Breast epithelium (tissue), 4 donors: Measurements from ENCODE around the gene GCNT2. TPM values are rescaled to one million over a fixed set of nuclear protein-coding genes. Genes with fewer than 3 reads are reported as not detected.
"Not testable (repeated sequence)": the region's sequence is repeated elsewhere in the genome, so short reads cannot be mapped to it uniquely, and the experiment has no call there.

Source experiments
- DNase-seq, 2 donors: peaks; one replicate each; pipeline ENCODE4 v3.0.0-alpha.2; 2019; ENCODE audit warnings: low spot score in 2 of 2
- H3K27ac ChIP-seq, 2 donors: fragments of 200-600 bp; sonication (generic) in 1 of 2; one replicate each; pipeline ENCODE4 v1.5.1; 2016 to 2019; ENCODE audit warnings: mild to moderate bottlenecking in 1 of 2
- H3K27me3 ChIP-seq, 2 donors: fragments of 200-600 bp; sonication (generic) in 1 of 2; one replicate each; pipeline versions ENCODE4 v1.5.1 to v1.6.0; 2017 to 2019; ENCODE audit warnings: control low read depth in 1 of 2, mild to moderate bottlenecking in 1 of 2
- H3K36me3 ChIP-seq: fragments of 200-600 bp; one replicate; pipeline ENCODE4 v1.5.1; 2019
- H3K4me1 ChIP-seq, 2 donors: fragments of 200-600 bp; sonication (generic); one replicate each; pipeline ENCODE4 v1.5.1; 2016 to 2019; ENCODE audit warnings: control low read depth in 1 of 2
- H3K4me3 ChIP-seq, 3 donors: fragments of 200-600 bp; sonication (generic); 1 replicate in 2 of 3; 2 replicates in 1 of 3; pipeline ENCODE4 v1.5.1; 2016 to 2019; ENCODE audit warnings: mild to moderate bottlenecking in 3 of 3, moderate library complexity in 2 of 3
- H3K9me3 ChIP-seq, 2 donors: fragments of 200-600 bp; sonication (generic) in 1 of 2; one replicate each; pipeline ENCODE4 v1.5.1; 2016 to 2019; ENCODE audit warnings: control low read depth in 1 of 2
- CTCF ChIP-seq, 3 donors: fragments of 450-650 bp; IDR thresholded peaks; one replicate each; pipeline ENCODE4 v1.5.1; 2016 to 2017; ENCODE audit warnings: antibody characterized with exemption in 3 of 3, mild to moderate bottlenecking in 3 of 3, moderate library complexity in 3 of 3
- POLR2A ChIP-seq: fragments of 450-650 bp; IDR thresholded peaks from one replicate; pipeline ENCODE4 v1.6.1; 2016; ENCODE audit warnings: antibody characterized with exemption, mild to moderate bottlenecking, moderate library complexity
- POLR2AphosphoS5 ChIP-seq, 3 donors: sonication (generic); formaldehyde crosslinking; IDR thresholded peaks; one replicate each; pipeline ENCODE4 v1.6.1; 2017; ENCODE audit warnings: antibody characterized with exemption in 3 of 3
- intact Hi-C: fragments of 100-400 bp; cut with DNase I; formaldehyde crosslinking; loops from one replicate; pipeline ENCODE4 v1.15.1; 2023; ENCODE audit warnings: low total_unique reads
- total RNA-seq, 3 donors: library from RNA; depleted of rRNA; stranded (reverse); fragments of >200 nt; gene quantifications; one replicate each; pipeline ENCODE4 v1.1.0, GENCODE V29; 2016

The GCNT2 gene
- total RNA-seq, 3 donors from 2014 or later: 1.4 to 22.0 (median 13.4) TPM

- Histone ChIP-seq H3K36me3 (no peaks in the 10 kb centered on the region), H3K9me3 (no peaks in the 10 kb centered on the region), H3K4me3 (no peak overlapping the region), H3K27ac (no peak overlapping the region), H3K4me1 (no peaks in the 10 kb centered on the region), H3K27me3 (no peaks in the 10 kb centered on the region)
- TF ChIP-seq CTCF (IDR thresholded peaks at IDR 0.05): no peak
- no peak for TF ChIP-seq POLR2AphosphoS5 (IDR thresholded peaks at IDR 0.05)
- TF ChIP-seq POLR2A: no peak
- intact Hi-C loops: no loop called here
- DNase-seq: no peak
Observed at GRCh38 chr6:10655508-10656055, 134.4 kb downstream of the GCNT2 start.

GRCh38 chr6:10658910-10659698 is 138.0 kb downstream of the GCNT2 start:
- H3K27ac ChIP-seq: no peak overlapping the region
- peak overlapping the region in 2 of 3 donors; percentile 37 for H3K4me3 ChIP-seq
- H3K4me1 ChIP-seq: no peaks in the 10 kb centered on the region
- intact Hi-C loops: no loop called here
- no peak for DNase-seq
- TF ChIP-seq POLR2A: no peak
- TF ChIP-seq POLR2AphosphoS5 (IDR thresholded peaks at IDR 0.05): no peak
- no peak for TF ChIP-seq CTCF (IDR thresholded peaks at IDR 0.05)
- H3K9me3 ChIP-seq: no peaks in the 10 kb centered on the region
- no peaks in the 10 kb centered on the region for H3K36me3 ChIP-seq
- H3K27me3 ChIP-seq: no peaks in the 10 kb centered on the region

- Histone ChIP-seq H3K36me3 (no peaks in the 10 kb centered on the region), H3K27me3 (no peaks in the 10 kb centered on the region), H3K9me3 (peaks cover 0 to 4% of the 10 kb centered on the region in 2 donors), H3K4me1 (no peaks in the 10 kb centered on the region), H3K27ac (no peak overlapping the region), H3K4me3 (peak overlapping the region in 2 of 3 donors; percentile 37)
- intact Hi-C loops: no loop called here
- no peak for TF ChIP-seq POLR2A
- no peak for TF ChIP-seq CTCF (IDR thresholded peaks at IDR 0.05)
- TF ChIP-seq POLR2AphosphoS5 (IDR thresholded peaks at IDR 0.05): no peak
- DNase-seq: no peak
Observed at GRCh38 chr6:10659699-10660348, 138.7 kb downstream of the GCNT2 start.

- H3K4me1 ChIP-seq, DNase-seq, H3K27me3 ChIP-seq, H3K9me3 ChIP-seq, H3K27ac ChIP-seq, H3K36me3 ChIP-seq, intact Hi-C loops: not testable (repeated sequence)
- H3K4me3 ChIP-seq: peak overlapping the region in 1 of 3 donors; percentile 37
Observed at GRCh38 chr6:10660431-10661191, 139.5 kb downstream of the GCNT2 start.

- Histone ChIP-seq H3K4me1 (no peaks in the 10 kb centered on the region), H3K36me3 (no peaks in the 10 kb centered on the region), H3K9me3 (peaks cover 0 to 5% of the 10 kb centered on the region in 2 donors), H3K27ac (no peak overlapping the region), H3K4me3 (no peak overlapping the region), H3K27me3 (no peaks in the 10 kb centered on the region)
- intact Hi-C loops: no loop called here
- TF ChIP-seq CTCF (IDR thresholded peaks at IDR 0.05) (no peak), POLR2A (no peak), POLR2AphosphoS5 (IDR thresholded peaks at IDR 0.05) (no peak)
- no peak for DNase-seq
Observed at GRCh38 chr6:10662207-10662606, 141.1 kb downstream of the GCNT2 start.
